HL-60 (cell line): Measurements from ENCODE around the gene ATXN2.

Source experiments
- DNase-seq, 2 experiments: peaks; one replicate each; pipeline ENCODE4 v3.0.0-alpha.2; 2010 to 2020; ENCODE audit warnings: low read depth in 1 of 2, low spot score in 1 of 2
- H3K27ac ChIP-seq: fragments of 250-450 bp; sonication (Bioruptor Pico); replicated peaks from 2 replicates; pipeline ENCODE4 v1.5.1; 2020; ENCODE audit warnings: mild to moderate bottlenecking, moderate library complexity
- H3K27me3 ChIP-seq: fragments of 250-450 bp; sonication (Bioruptor Pico); 2 replicates; pipeline ENCODE4 v1.5.1; 2021; ENCODE audit warnings: mild to moderate bottlenecking, moderate library complexity; ENCODE audit not compliant: insufficient read depth, poor library complexity, severe bottlenecking
- H3K4me3 ChIP-seq: replicated peaks from 2 replicates; pipeline ENCODE4 v1.5.1; 2011; ENCODE audit warnings: mild to moderate bottlenecking, control low read depth, low read length; ENCODE audit not compliant: insufficient read depth
- CTCF ChIP-seq: IDR thresholded peaks from one replicate; pipeline ENCODE4 v1.5.1; 2011; ENCODE audit warnings: low read length, control low read depth, inconsistent platforms; ENCODE audit not compliant: insufficient read depth
- GABPA ChIP-seq: IDR thresholded peaks from 2 replicates; pipeline ENCODE4 v1.6.1; 2012; ENCODE audit warnings: low read depth
- POLR2AphosphoS5 ChIP-seq: IDR thresholded peaks from 2 replicates; pipeline ENCODE4 v1.6.1; 2012; ENCODE audit warnings: low read depth
- REST ChIP-seq: IDR thresholded peaks from 2 replicates; pipeline ENCODE4 v1.6.1; 2012; ENCODE audit warnings: low read depth; ENCODE audit not compliant: insufficient replicate concordance
- SPI1 ChIP-seq: IDR thresholded peaks from 2 replicates; pipeline ENCODE4 v1.6.1; 2012; ENCODE audit warnings: low read depth, mild to moderate bottlenecking, borderline replicate concordance

Gene ATXN2

GRCh38 chr12:111434680-111435338 is 164.3 kb downstream of the ATXN2 start:
- peak in 1 of 2 experiments; percentile 60 for DNase-seq
- H3K4me3 ChIP-seq = no peak overlapping the region
- H3K27ac ChIP-seq = peak overlapping the region; percentile 50
- TF ChIP-seq CTCF (no peak), POLR2AphosphoS5 (peak; percentile 45; the same call in 1 of the 2 replicates), SPI1 (no peak)
- H3K27me3 ChIP-seq = no peaks in the 10 kb centered on the region

GRCh38 chr12:111434049-111434448 is 165.1 kb downstream of the ATXN2 start:
- TF ChIP-seq GABPA = no peak
- TF ChIP-seq CTCF = no peak
- no peak for TF ChIP-seq REST
- TF ChIP-seq POLR2AphosphoS5 = no peak
- TF ChIP-seq SPI1 = no peak
- Histone ChIP-seq H3K4me3 (no peak overlapping the region), H3K27ac (peak overlapping the region; percentile 50), H3K27me3 (no peaks in the 10 kb centered on the region)
- no peak for DNase-seq

- TF ChIP-seq GABPA = no peak
- Histone ChIP-seq H3K4me3 (no peak overlapping the region), H3K27me3 (no peaks in the 10 kb centered on the region), H3K27ac (peak overlapping the region; percentile 53)
- DNase-seq = no peak
Observed at GRCh38 chr12:111431772-111432171, 167.3 kb downstream of the ATXN2 start.

- DNase-seq = peak in 1 of 2 experiments; percentile 71
- TF ChIP-seq REST (no peak), SPI1 (peak; percentile 20; the same call in 1 of the 2 replicates), POLR2AphosphoS5 (0 out of 2 replicates have a peak, but pooled peaks have one; percentile 30), CTCF (no peak), GABPA (no peak)
- Histone ChIP-seq H3K27ac (peak overlapping the region; percentile 53), H3K4me3 (no peak overlapping the region), H3K27me3 (no peaks in the 10 kb centered on the region)
Observed at GRCh38 chr12:111430433-111431353, 168.4 kb downstream of the ATXN2 start.
